HG03342 (cell line): ENCODE data around the gene SYT15.
"Not testable (repeated sequence)": the region's sequence is repeated elsewhere in the genome, so short reads cannot be mapped to it uniquely, and the experiment has no call there.

Source experiments
- ATAC-seq: cut with Tn5 transposase; IDR thresholded peaks from one replicate; pipeline ENCODE4 v1.9.1; 2021; ENCODE audit warnings: mild to moderate bottlenecking, moderate library complexity; ENCODE audit not compliant: unreplicated experiment

Gene SYT15

GRCh38 chr10:46588221-46588620 lies 9.3 kb downstream of the SYT15 start:
- ATAC-seq, result not testable (repeated sequence)

GRCh38 chr10:46589589-46589988 lies 10.7 kb downstream of the SYT15 start:
- ATAC-seq, result not testable (repeated sequence)

GRCh38 chr10:46591053-46591452 lies 12.1 kb downstream of the SYT15 start:
- ATAC-seq, result not testable (repeated sequence)

- ATAC-seq, result not testable (repeated sequence)
These were observed 14.4 kb downstream of the SYT15 start for GRCh38 chr10:46593307-46593706.

- ATAC-seq, result not testable (repeated sequence)
These were observed 15.6 kb downstream of the SYT15 start for GRCh38 chr10:46594453-46595063.

GRCh38 chr10:46596570-46596969 lies 17.6 kb downstream of the SYT15 start:
- ATAC-seq, result not testable (repeated sequence)

GRCh38 chr10:46597616-46598246 lies 18.8 kb downstream of the SYT15 start:
- peak; percentile 76 for ATAC-seq

GRCh38 chr10:46600516-46600915 lies 21.6 kb downstream of the SYT15 start:
- peak; percentile 57 for ATAC-seq

- ATAC-seq, result not testable (repeated sequence)
These were observed 36.6 kb downstream of the SYT15 start for GRCh38 chr10:46615540-46615939.

GRCh38 chr10:46616227-46616626 lies 37.3 kb downstream of the SYT15 start:
- not testable (repeated sequence) for ATAC-seq

GRCh38 chr10:46617134-46617533 lies 38.2 kb downstream of the SYT15 start:
- not testable (repeated sequence) for ATAC-seq

GRCh38 chr10:46617913-46618312 lies 39.0 kb downstream of the SYT15 start:
- ATAC-seq, result not testable (repeated sequence)

- ATAC-seq, result not testable (repeated sequence)
These were observed 45.1 kb downstream of the SYT15 start for GRCh38 chr10:46623899-46624654.

GRCh38 chr10:46629805-46630204 lies 50.9 kb downstream of the SYT15 start:
- ATAC-seq, result not testable (repeated sequence)

- ATAC-seq, result not testable (repeated sequence)
These were observed 51.9 kb downstream of the SYT15 start for GRCh38 chr10:46630816-46631215.

GRCh38 chr10:46631683-46632082 lies 52.8 kb downstream of the SYT15 start:
- not testable (repeated sequence) for ATAC-seq

- not testable (repeated sequence) for ATAC-seq
These were observed 55.8 kb downstream of the SYT15 start for GRCh38 chr10:46634698-46635097.

- ATAC-seq, result peak; percentile 83
These were observed 56.5 kb downstream of the SYT15 start for GRCh38 chr10:46635364-46635959.

- not testable (repeated sequence) for ATAC-seq
These were observed 61.1 kb downstream of the SYT15 start for GRCh38 chr10:46640005-46640404.
